ENCODE data around the gene SOX6. TPM values are rescaled to one million over a fixed set of nuclear protein-coding genes. Genes with fewer than 3 reads are reported as not detected.

Gene SOX6
- total RNA-seq, 1 experiment from 2014 or later = 18.4 TPM

- no peak for DNase-seq
- no peaks in the 10 kb centered on the region for H3K36me3 Mint-ChIP-seq (ENCODE audit: insufficient read depth, unreplicated experiment)
- no peak overlapping the region for H3K4me3 Mint-ChIP-seq (ENCODE audit: low read depth, unreplicated experiment)
- intact Hi-C loops (cut with micrococcal nuclease; ENCODE audit: unreplicated experiment) = no loop called here
- no peaks in the 10 kb centered on the region for H3K27me3 Mint-ChIP-seq (ENCODE audit: unreplicated experiment)
- no peaks in the 10 kb centered on the region for H3K9me3 Mint-ChIP-seq (ENCODE audit: low read depth, unreplicated experiment)
- peaks cover 43% of the 10 kb centered on the region for H3K4me1 Mint-ChIP-seq (ENCODE audit: low read depth, unreplicated experiment)
- no peak overlapping the region for H3K27ac Mint-ChIP-seq (ENCODE audit: unreplicated experiment)
- TF ChIP-seq, protein P1, sequence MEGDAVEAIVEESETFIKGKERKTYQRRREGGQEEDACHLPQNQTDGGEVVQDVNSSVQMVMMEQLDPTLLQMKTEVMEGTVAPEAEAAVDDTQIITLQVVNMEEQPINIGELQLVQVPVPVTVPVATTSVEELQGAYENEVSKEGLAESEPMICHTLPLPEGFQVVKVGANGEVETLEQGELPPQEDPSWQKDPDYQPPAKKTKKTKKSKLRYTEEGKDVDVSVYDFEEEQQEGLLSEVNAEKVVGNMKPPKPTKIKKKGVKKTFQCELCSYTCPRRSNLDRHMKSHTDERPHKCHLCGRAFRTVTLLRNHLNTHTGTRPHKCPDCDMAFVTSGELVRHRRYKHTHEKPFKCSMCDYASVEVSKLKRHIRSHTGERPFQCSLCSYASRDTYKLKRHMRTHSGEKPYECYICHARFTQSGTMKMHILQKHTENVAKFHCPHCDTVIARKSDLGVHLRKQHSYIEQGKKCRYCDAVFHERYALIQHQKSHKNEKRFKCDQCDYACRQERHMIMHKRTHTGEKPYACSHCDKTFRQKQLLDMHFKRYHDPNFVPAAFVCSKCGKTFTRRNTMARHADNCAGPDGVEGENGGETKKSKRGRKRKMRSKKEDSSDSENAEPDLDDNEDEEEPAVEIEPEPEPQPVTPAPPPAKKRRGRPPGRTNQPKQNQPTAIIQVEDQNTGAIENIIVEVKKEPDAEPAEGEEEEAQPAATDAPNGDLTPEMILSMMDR (IDR thresholded peaks at IDR 0.05; ENCODE audit: unreplicated experiment) = no peak
- BruUV-seq (replicated peaks) = no TSS peak
- CTCF ChIA-PET = interaction anchor here (0.6 kb wide), 3 partner anchors 16 to 691 kb away, joined by 4 to 5 read pairs (median 5); no protein-coding TSS in a partner anchor
Observed at GRCh38 chr11:16114978-16115871, 241.1 kb downstream of the SOX6 start.

DNA sequence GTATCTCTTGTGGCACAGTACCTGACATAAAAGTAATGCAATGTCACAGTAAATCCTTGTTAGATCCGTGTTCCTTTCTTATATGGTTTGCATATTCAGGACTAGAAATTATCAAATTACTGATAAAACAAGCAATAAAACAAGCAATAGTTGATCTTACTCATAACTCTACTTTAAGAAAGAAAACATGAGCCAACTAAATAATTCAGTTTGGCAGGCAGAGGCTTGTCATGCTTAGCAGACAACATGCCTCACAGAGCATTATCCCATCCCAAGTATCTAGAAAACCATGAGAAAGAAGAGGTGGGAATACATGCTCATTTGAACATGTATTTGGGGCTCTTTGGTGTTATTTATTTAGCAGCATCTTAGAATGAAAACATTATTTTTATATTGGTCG, 241.9 kb downstream of the SOX6 start:
- no peaks in the 10 kb centered on the region for H3K36me3 Mint-ChIP-seq (ENCODE audit: insufficient read depth, unreplicated experiment)
- intact Hi-C loops (cut with micrococcal nuclease; ENCODE audit: unreplicated experiment) = no loop called here
- H3K27ac Mint-ChIP-seq (ENCODE audit: unreplicated experiment) = no peak overlapping the region
- no peaks in the 10 kb centered on the region for H3K9me3 Mint-ChIP-seq (ENCODE audit: low read depth, unreplicated experiment)
- no peaks in the 10 kb centered on the region for H3K27me3 Mint-ChIP-seq (ENCODE audit: unreplicated experiment)
- CTCF ChIA-PET = interaction anchor here (0.6 kb wide), 2 partner anchors 150 to 691 kb away, joined by 4 to 5 read pairs; no protein-coding TSS in a partner anchor
- H3K4me3 Mint-ChIP-seq (ENCODE audit: low read depth, unreplicated experiment) = no peak overlapping the region
- H3K4me1 Mint-ChIP-seq (ENCODE audit: low read depth, unreplicated experiment) = peaks cover 43% of the 10 kb centered on the region
- TF ChIP-seq, protein P1 (IDR thresholded peaks at IDR 0.05; ENCODE audit: unreplicated experiment) = no peak
- BruUV-seq (replicated peaks) = no TSS peak
- no peak for DNase-seq

- Mint-ChIP-seq H3K36me3 (ENCODE audit: insufficient read depth, unreplicated experiment) (no peaks in the 10 kb centered on the region), H3K4me1 (ENCODE audit: low read depth, unreplicated experiment) (peaks cover 43% of the 10 kb centered on the region), H3K27ac (ENCODE audit: unreplicated experiment) (no peak overlapping the region), H3K27me3 (ENCODE audit: unreplicated experiment) (no peaks in the 10 kb centered on the region), H3K9me3 (ENCODE audit: low read depth, unreplicated experiment) (no peaks in the 10 kb centered on the region), H3K4me3 (ENCODE audit: low read depth, unreplicated experiment) (no peak overlapping the region)
- intact Hi-C loops (cut with micrococcal nuclease; ENCODE audit: unreplicated experiment) = no loop called here
- CTCF ChIA-PET = no interaction called here
- no peak for DNase-seq
- TF ChIP-seq, protein P1 (IDR thresholded peaks at IDR 0.05; ENCODE audit: unreplicated experiment) = no peak
- no TSS peak for BruUV-seq (replicated peaks)
Observed at GRCh38 chr11:16111690-16112089, 244.7 kb downstream of the SOX6 start.

GRCh38 chr11:16110886-16111285, 245.5 kb downstream of the SOX6 start:
- DNase-seq = no peak
- H3K9me3 Mint-ChIP-seq (ENCODE audit: low read depth, unreplicated experiment) = peaks cover 2% of the 10 kb centered on the region
- no TSS peak for BruUV-seq (replicated peaks)
- H3K4me3 Mint-ChIP-seq (ENCODE audit: low read depth, unreplicated experiment) = no peak overlapping the region
- no peaks in the 10 kb centered on the region for H3K27me3 Mint-ChIP-seq (ENCODE audit: unreplicated experiment)
- intact Hi-C loops (cut with micrococcal nuclease; ENCODE audit: unreplicated experiment) = no loop called here
- no peak overlapping the region for H3K27ac Mint-ChIP-seq (ENCODE audit: unreplicated experiment)
- H3K36me3 Mint-ChIP-seq (ENCODE audit: insufficient read depth, unreplicated experiment) = no peaks in the 10 kb centered on the region
- CTCF ChIA-PET = no interaction called here
- TF ChIP-seq, protein P1 (IDR thresholded peaks at IDR 0.05; ENCODE audit: unreplicated experiment) = no peak
- peaks cover 43% of the 10 kb centered on the region for H3K4me1 Mint-ChIP-seq (ENCODE audit: low read depth, unreplicated experiment)

All from Calu3 (cell line).